Stomach (tissue), 4 donors: ENCODE data around the gene BET1.

Source experiments
- CTCF ChIP-seq, 7 experiments: fragments of 450-650 bp in 4 of 7; fragments of 200-600 bp in 3 of 7; sonication (generic) in 3 of 7; IDR thresholded peaks; one replicate each; pipeline ENCODE4 v1.5.1; 2016 to 2019; ENCODE audit warnings: antibody characterized with exemption in 7 of 7, control low read depth in 2 of 7, mild to moderate bottlenecking in 1 of 7
- EP300 ChIP-seq: sonication (generic); formaldehyde crosslinking; IDR thresholded peaks from one replicate; pipeline ENCODE4 v1.6.1; 2017; ENCODE audit warnings: antibody characterized with exemption
- POLR2A ChIP-seq, 4 donors: fragments of 450-650 bp; IDR thresholded peaks; one replicate each; pipeline ENCODE4 v1.6.1; 2016; ENCODE audit warnings: antibody characterized with exemption in 4 of 4, control low read depth in 2 of 4, mild to moderate bottlenecking in 1 of 4, moderate library complexity in 1 of 4
- POLR2AphosphoS5 ChIP-seq, 3 donors: sonication (generic); formaldehyde crosslinking; IDR thresholded peaks; one replicate each; pipeline ENCODE4 v1.6.1; 2016; ENCODE audit warnings: antibody characterized with exemption in 3 of 3

- TF ChIP-seq POLR2AphosphoS5 (IDR thresholded peaks at IDR 0.05) (no peak), POLR2A (IDR thresholded peaks at IDR 0.05) (no peak), CTCF (IDR thresholded peaks at IDR 0.05) (no peak), EP300 (no peak)
Measured at GRCh38 chr7:94028768-94029167, 24.6 kb upstream of the BET1 start.
